ENCODE measurements around the gene SSU72.
"Not testable (repeated sequence)": the region's sequence is repeated elsewhere in the genome, so short reads cannot be mapped to it uniquely, and the experiment has no call there.

The SSU72 gene

GRCh38 chr1:1563688-1564087 lies 11.0 kb downstream of the SSU72 start:
- no peak overlapping the region for H3K4me3 Mint-ChIP-seq
- peaks cover 1% of the 10 kb centered on the region for H3K4me1 Mint-ChIP-seq (ENCODE audit: low read depth)
- no peak overlapping the region for H3K27ac Mint-ChIP-seq
- H3K36me3 Mint-ChIP-seq (ENCODE audit: low read depth): peaks cover 18% of the 10 kb centered on the region
- H3K27me3 Mint-ChIP-seq (ENCODE audit: low read depth): no peaks in the 10 kb centered on the region
- H3K9me3 Mint-ChIP-seq: no peaks in the 10 kb centered on the region

GRCh38 chr1:1562556-1563195 lies 12.0 kb downstream of the SSU72 start:
- Mint-ChIP-seq H3K9me3 (no peaks in the 10 kb centered on the region), H3K36me3 (ENCODE audit: low read depth) (peaks cover 18% of the 10 kb centered on the region), H3K27ac (no peak overlapping the region), H3K27me3 (ENCODE audit: low read depth) (no peaks in the 10 kb centered on the region), H3K4me3 (no peak overlapping the region), H3K4me1 (ENCODE audit: low read depth) (peaks cover 1% of the 10 kb centered on the region)

GRCh38 chr1:1561801-1562470 lies 12.7 kb downstream of the SSU72 start:
- H3K36me3 Mint-ChIP-seq (ENCODE audit: low read depth): peaks cover 18% of the 10 kb centered on the region
- H3K27me3 Mint-ChIP-seq (ENCODE audit: low read depth): no peaks in the 10 kb centered on the region
- H3K9me3 Mint-ChIP-seq: no peaks in the 10 kb centered on the region
- peaks cover 1% of the 10 kb centered on the region for H3K4me1 Mint-ChIP-seq (ENCODE audit: low read depth)
- no peak overlapping the region for H3K27ac Mint-ChIP-seq
- no peak overlapping the region for H3K4me3 Mint-ChIP-seq

- peaks cover 1% of the 10 kb centered on the region for H3K4me1 Mint-ChIP-seq (ENCODE audit: low read depth)
- H3K36me3 Mint-ChIP-seq (ENCODE audit: low read depth): peaks cover 18% of the 10 kb centered on the region
- no peak overlapping the region for H3K27ac Mint-ChIP-seq
- H3K9me3 Mint-ChIP-seq: no peaks in the 10 kb centered on the region
- H3K4me3 Mint-ChIP-seq: no peak overlapping the region
- H3K27me3 Mint-ChIP-seq (ENCODE audit: low read depth): no peaks in the 10 kb centered on the region
Measured at GRCh38 chr1:1560178-1560577, 14.5 kb downstream of the SSU72 start.

- no peaks in the 10 kb centered on the region for H3K9me3 Mint-ChIP-seq
- peaks cover 9% of the 10 kb centered on the region for H3K36me3 Mint-ChIP-seq (ENCODE audit: low read depth)
- no peak overlapping the region for H3K27ac Mint-ChIP-seq
- H3K4me3 Mint-ChIP-seq: no peak overlapping the region
- no peaks in the 10 kb centered on the region for H3K27me3 Mint-ChIP-seq (ENCODE audit: low read depth)
- H3K4me1 Mint-ChIP-seq (ENCODE audit: low read depth): no peaks in the 10 kb centered on the region
Measured at GRCh38 chr1:1559066-1559465, 15.6 kb downstream of the SSU72 start.

GRCh38 chr1:1558591-1558990 lies 16.1 kb downstream of the SSU72 start:
- Mint-ChIP-seq H3K36me3 (ENCODE audit: low read depth) (peaks cover 5% of the 10 kb centered on the region), H3K4me1 (ENCODE audit: low read depth) (no peaks in the 10 kb centered on the region), H3K9me3 (no peaks in the 10 kb centered on the region), H3K4me3 (no peak overlapping the region), H3K27me3 (ENCODE audit: low read depth) (no peaks in the 10 kb centered on the region), H3K27ac (no peak overlapping the region)

- not testable (repeated sequence) for H3K36me3 Mint-ChIP-seq (ENCODE audit: low read depth); H3K4me3 Mint-ChIP-seq; H3K27ac Mint-ChIP-seq; H3K4me1 Mint-ChIP-seq (ENCODE audit: low read depth); H3K27me3 Mint-ChIP-seq (ENCODE audit: low read depth); H3K9me3 Mint-ChIP-seq
Measured at GRCh38 chr1:1557688-1558087, 17.0 kb downstream of the SSU72 start.

- H3K27me3 Mint-ChIP-seq (ENCODE audit: low read depth); H3K36me3 Mint-ChIP-seq (ENCODE audit: low read depth); H3K4me1 Mint-ChIP-seq (ENCODE audit: low read depth); H3K4me3 Mint-ChIP-seq; H3K27ac Mint-ChIP-seq; H3K9me3 Mint-ChIP-seq: not testable (repeated sequence)
Measured at GRCh38 chr1:1556961-1557360, 17.7 kb downstream of the SSU72 start.

GRCh38 chr1:1556505-1556904 lies 18.2 kb downstream of the SSU72 start:
- Mint-ChIP-seq H3K9me3 (no peaks in the 10 kb centered on the region), H3K4me3 (no peak overlapping the region), H3K36me3 (ENCODE audit: low read depth) (peaks cover 1% of the 10 kb centered on the region), H3K27me3 (ENCODE audit: low read depth) (no peaks in the 10 kb centered on the region), H3K4me1 (ENCODE audit: low read depth) (no peaks in the 10 kb centered on the region), H3K27ac (no peak overlapping the region)

- no peak overlapping the region for H3K27ac Mint-ChIP-seq
- H3K4me1 Mint-ChIP-seq (ENCODE audit: low read depth): no peaks in the 10 kb centered on the region
- H3K36me3 Mint-ChIP-seq (ENCODE audit: low read depth): peaks cover 1% of the 10 kb centered on the region
- no peaks in the 10 kb centered on the region for H3K9me3 Mint-ChIP-seq
- no peak overlapping the region for H3K4me3 Mint-ChIP-seq
- H3K27me3 Mint-ChIP-seq (ENCODE audit: low read depth): no peaks in the 10 kb centered on the region
Measured at GRCh38 chr1:1554926-1555915, 19.4 kb downstream of the SSU72 start.

- Mint-ChIP-seq H3K4me3 (no peak overlapping the region), H3K27me3 (ENCODE audit: low read depth) (no peaks in the 10 kb centered on the region), H3K36me3 (ENCODE audit: low read depth) (peaks cover 1% of the 10 kb centered on the region), H3K9me3 (no peaks in the 10 kb centered on the region), H3K27ac (no peak overlapping the region), H3K4me1 (ENCODE audit: low read depth) (no peaks in the 10 kb centered on the region)
Measured at GRCh38 chr1:1554550-1554925, 20.1 kb downstream of the SSU72 start.

GRCh38 chr1:1553821-1554494 lies 20.7 kb downstream of the SSU72 start:
- Mint-ChIP-seq H3K27ac (no peak overlapping the region), H3K27me3 (ENCODE audit: low read depth) (no peaks in the 10 kb centered on the region)

GRCh38 chr1:1552263-1552639 lies 22.4 kb downstream of the SSU72 start:
- Mint-ChIP-seq H3K4me3 (no peak overlapping the region), H3K27ac (no peak overlapping the region), H3K9me3 (no peaks in the 10 kb centered on the region), H3K27me3 (ENCODE audit: low read depth) (no peaks in the 10 kb centered on the region), H3K36me3 (ENCODE audit: low read depth) (peaks cover 1% of the 10 kb centered on the region), H3K4me1 (ENCODE audit: low read depth) (no peaks in the 10 kb centered on the region)

More at GRCh38 chr1:1553821-1554494, 20.7 kb downstream of the SSU72 start:
- H3K9me3 Mint-ChIP-seq: no peaks in the 10 kb centered on the region
- H3K36me3 Mint-ChIP-seq (ENCODE audit: low read depth): peaks cover 1% of the 10 kb centered on the region
- no peak overlapping the region for H3K4me3 Mint-ChIP-seq
- H3K4me1 Mint-ChIP-seq (ENCODE audit: low read depth): no peaks in the 10 kb centered on the region

GRCh38 chr1:1551524-1552262 lies 23.0 kb downstream of the SSU72 start:
- no peaks in the 10 kb centered on the region for H3K27me3 Mint-ChIP-seq (ENCODE audit: low read depth)
- peaks cover 1% of the 10 kb centered on the region for H3K36me3 Mint-ChIP-seq (ENCODE audit: low read depth)
- H3K27ac Mint-ChIP-seq: no peak overlapping the region
- H3K9me3 Mint-ChIP-seq: no peaks in the 10 kb centered on the region
- no peaks in the 10 kb centered on the region for H3K4me1 Mint-ChIP-seq (ENCODE audit: low read depth)
- H3K4me3 Mint-ChIP-seq: no peak overlapping the region
